ENCODE data around the gene TGM3. TPM values are rescaled to one million over a fixed set of nuclear protein-coding genes. Genes with fewer than 3 reads are reported as not detected.

The TGM3 gene
- total and polyA plus RNA-seq, 10 of the 15 experiments (the other 5 are each of a cell fraction or from before 2014, with no cell fraction given): not detected

- RAD21 ChIA-PET (ENCODE audit: unreplicated experiment): no interaction called here
- intact Hi-C loops (cut with micrococcal nuclease; ENCODE audit: unreplicated experiment): loop anchor here (5.0 kb wide), 1 partner anchor 139 kb away; no protein-coding TSS in a partner anchor
- FAIRE-seq (no peak), DNase-seq (ENCODE audit: low read depth, low spot score) (no peak), ATAC-seq (no peak)
- in situ Hi-C loops (cut with MboI): no loop called here
- H3K9ac ChIP-seq (ENCODE audit: control insufficient read depth, insufficient read depth, low read length): no peak overlapping the region
- H3K4me1 ChIP-seq (ENCODE audit: control insufficient read depth, insufficient read depth, low read length): no peaks in the 10 kb centered on the region
- CTCF ChIA-PET: interaction anchor here (1.6 kb wide), 1 partner anchor 139 kb away, joined by 4 read pairs; no protein-coding TSS in a partner anchor
- H3K27me3 ChIP-seq (replicated peaks in 1 of 2; ENCODE audit: control insufficient read depth in 2 of 2, insufficient read depth in 2 of 2, low read length in 1 of 2): peaks cover 0 to 2% of the 10 kb centered on the region in 2 experiments; a peak in 2 of 4 replicates
- H4K20me1 ChIP-seq (ENCODE audit: control insufficient read depth, insufficient read depth): no peaks in the 10 kb centered on the region
- H3K79me2 ChIP-seq (ENCODE audit: control insufficient read depth, insufficient read depth, low read length): no peaks in the 10 kb centered on the region
- 0% methylated on average over 3 of the region's 3 CpGs for WGBS (ENCODE audit: insufficient coverage, insufficient replicate concordance, low lambda C conversion rate, missing lambda C conversion rate)
- SMC1A ChIA-PET (ENCODE audit: uncharacterized antibody, unreplicated experiment): no interaction called here
- H3K4me3 ChIP-seq: no peak overlapping the region
- TF ChIP-seq ZNF384 (IDR thresholded peaks at IDR 0.05; ENCODE audit: borderline replicate concordance, low read depth, low read length): no peak
- no peak for TF ChIP-seq NFYB (IDR thresholded peaks at IDR 0.05; ENCODE audit: insufficient read depth, low read depth, low read length)
- TF ChIP-seq CREB1 (IDR thresholded peaks at IDR 0.05; ENCODE audit: low read depth): no peak
- no peak for TF ChIP-seq TCF7 (IDR thresholded peaks at IDR 0.05; ENCODE audit: borderline replicate concordance)
- TF ChIP-seq BCL3 (IDR thresholded peaks at IDR 0.05; ENCODE audit: borderline replicate concordance, insufficient read depth, low read depth, low read length, poor library complexity, severe bottlenecking): no peak
- no peak for TF ChIP-seq FOXK2 (IDR thresholded peaks at IDR 0.05)
- H3K4me2 ChIP-seq (ENCODE audit: control insufficient read depth, insufficient read depth): no peak overlapping the region
- no peaks in the 10 kb centered on the region; the same call in 2 of the 3 replicates for H3K9me3 ChIP-seq (replicated peaks; ENCODE audit: control insufficient read depth, insufficient read depth, low read length)
- no TSS peak for BruUV-seq (replicated peaks)
- H3K27ac ChIP-seq (ENCODE audit: control insufficient read depth, insufficient read depth): no peak overlapping the region
- POLR2A ChIA-PET: no interaction called here
- H2AFZ ChIP-seq (ENCODE audit: control insufficient read depth, low read depth, low read length): no peak overlapping the region
- H3K36me3 ChIP-seq (ENCODE audit: control insufficient read depth in 2 of 2, insufficient read depth in 2 of 2, low read length in 1 of 2): no peaks in the 10 kb centered on the region
Observed at GRCh38 chr20:2346188-2346587, 50.4 kb downstream of the TGM3 start.

Data from GM12878 (cell line).